IPS DF 4.7 (cell line): Measurements from ENCODE around the gene FAM111A.
A peak's percentile ranks its signal among the peaks of the same experiment; 100 is the strongest.

Source experiments
- DNase-seq: peaks from one replicate; pipeline ENCODE4 v3.0.0-alpha.2; 2013; ENCODE audit warnings: low spot score; ENCODE audit errors: extremely low read depth

FAM111A gene

DNA sequence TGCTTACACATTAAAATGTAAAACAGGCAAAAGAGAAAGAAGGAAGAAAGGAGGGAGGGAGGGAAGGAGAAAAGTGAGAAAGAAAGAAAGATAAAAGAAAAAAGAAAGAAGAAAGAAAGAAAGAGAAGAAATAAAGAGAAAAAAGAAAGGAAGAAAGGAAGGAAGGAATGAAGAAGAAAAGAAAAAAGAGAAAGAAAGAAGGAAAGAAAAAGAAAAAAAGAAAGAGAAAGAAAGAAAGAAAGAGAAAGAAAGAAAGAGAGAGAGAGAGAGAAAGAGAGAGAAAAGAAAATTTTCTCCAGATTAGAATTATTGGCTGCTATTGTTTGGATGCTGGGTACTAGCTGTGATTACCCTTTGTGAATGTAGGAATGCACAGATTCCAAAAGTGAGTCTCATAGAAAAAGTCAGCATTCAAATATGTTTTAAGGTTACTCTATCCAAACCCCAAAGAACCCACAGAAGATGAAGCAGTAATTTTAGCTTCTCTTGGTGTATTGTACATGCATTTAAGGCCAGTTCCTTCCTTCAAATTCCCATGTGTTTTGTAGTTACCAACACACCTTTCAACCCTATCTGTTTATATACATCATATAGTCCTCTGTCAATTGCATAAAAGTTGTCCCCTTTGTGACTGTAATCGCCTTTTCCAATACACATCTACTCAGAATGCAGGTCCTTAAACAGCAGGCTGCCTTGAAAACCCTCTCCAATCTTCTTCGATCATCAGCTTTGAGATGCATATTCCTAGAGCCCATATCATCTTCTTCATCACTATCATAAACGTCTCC, 789 bp upstream of the FAM111A start:
- DNase-seq = no peak

- no peak for DNase-seq
Observed at GRCh38 chr11:59144096-59144495, 1.4 kb downstream of the FAM111A start.

- peak; percentile 64 for DNase-seq
Observed at GRCh38 chr11:59144579-59145345, 2.1 kb downstream of the FAM111A start.

GRCh38 chr11:59145534-59145933, 2.9 kb downstream of the FAM111A start:
- DNase-seq = no peak

DNA sequence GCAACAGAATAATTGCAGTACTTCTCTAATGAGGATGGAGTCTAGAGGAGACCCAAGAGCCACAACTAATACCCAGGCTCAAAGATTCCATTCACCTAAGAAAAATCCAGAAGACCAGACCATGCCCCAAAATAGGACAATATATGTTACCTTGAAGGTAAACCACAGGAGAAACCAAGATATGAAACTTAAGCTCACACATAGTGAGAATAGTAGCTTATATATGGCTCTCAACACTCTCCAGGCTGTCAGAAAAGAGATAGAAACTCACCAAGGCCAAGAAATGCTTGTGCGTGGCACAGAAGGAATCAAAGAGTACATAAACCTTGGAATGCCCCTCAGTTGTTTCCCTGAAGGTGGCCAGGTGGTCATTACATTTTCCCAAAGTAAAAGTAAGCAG, 9.1 kb downstream of the FAM111A start:
- no peak for DNase-seq

GRCh38 chr11:59152312-59152951, 9.8 kb downstream of the FAM111A start:
- no peak for DNase-seq

DNA sequence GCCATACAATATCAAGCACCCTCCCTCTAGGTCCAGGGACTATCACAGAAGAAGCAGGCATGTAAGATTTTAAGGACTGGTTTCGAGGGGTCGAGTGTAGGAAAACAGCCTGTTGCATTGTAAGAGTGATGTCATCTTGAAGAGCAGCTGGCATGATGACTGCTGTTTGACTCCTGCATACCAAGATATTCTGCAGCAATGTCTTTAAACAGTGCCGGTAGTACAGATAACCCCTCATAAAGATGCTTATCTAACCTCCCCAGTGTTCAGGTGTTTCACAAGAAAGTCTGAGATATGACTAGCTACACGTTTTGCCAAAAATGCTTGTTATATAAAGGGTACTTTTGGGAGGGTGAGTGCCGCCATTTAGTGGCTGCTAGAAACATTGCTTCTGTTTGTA, 12.0 kb downstream of the FAM111A start:
- DNase-seq = no peak

GRCh38 chr11:59157433-59157832, 14.8 kb downstream of the FAM111A start:
- no peak for DNase-seq

GRCh38 chr11:59158206-59159068, 15.8 kb downstream of the FAM111A start:
- no peak for DNase-seq

GRCh38 chr11:59164028-59164427, 21.4 kb downstream of the FAM111A start:
- no peak for DNase-seq

DNA sequence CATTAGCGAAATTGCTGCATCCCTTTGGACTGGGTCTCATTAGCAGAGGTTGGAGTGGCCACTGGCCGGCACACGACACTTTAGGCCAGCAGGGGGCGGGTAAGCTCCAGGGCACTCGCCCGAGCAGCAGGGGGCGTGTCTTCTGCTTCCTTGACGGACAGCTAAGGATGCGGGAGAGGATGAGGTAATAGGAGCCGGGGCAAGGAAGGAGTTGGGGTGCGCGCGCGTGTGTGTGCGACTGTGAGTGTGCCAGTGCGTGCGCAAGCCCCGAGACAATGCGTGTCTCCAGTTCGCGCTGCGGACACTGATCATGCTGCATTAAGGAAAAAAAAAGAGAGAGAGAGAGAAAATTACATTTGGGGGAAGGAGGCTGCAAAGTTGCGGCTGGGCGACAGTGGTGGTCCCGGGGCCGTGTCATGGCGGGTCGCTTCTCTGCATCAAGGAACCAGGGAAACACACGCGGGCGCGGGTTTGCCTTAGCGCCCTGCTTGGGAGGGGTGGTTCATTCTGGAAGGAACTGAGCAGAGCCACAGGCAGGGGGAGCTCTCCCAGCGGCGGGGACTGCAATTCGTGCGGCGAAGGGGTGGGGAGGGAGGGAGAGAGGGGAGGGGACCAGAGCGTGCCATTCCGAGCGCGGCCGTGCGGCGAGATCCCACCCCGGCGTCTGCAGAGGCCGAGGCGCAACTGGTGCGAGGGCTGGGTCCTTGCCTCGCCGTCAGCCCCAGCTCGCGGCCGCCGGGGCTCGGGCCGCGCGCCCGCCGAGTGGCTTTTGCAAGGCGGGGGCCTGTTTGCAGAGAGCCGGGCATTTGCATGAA, 29.1 kb downstream of the FAM111A start, which contains the start of gene DTX4:
TSS of gene DTX4 (plus strand) at position 625 of the 815 bp plus-strand sequence. CDS start 464 bp downstream, outside the sequence.
- DNase-seq = no peak

DNA sequence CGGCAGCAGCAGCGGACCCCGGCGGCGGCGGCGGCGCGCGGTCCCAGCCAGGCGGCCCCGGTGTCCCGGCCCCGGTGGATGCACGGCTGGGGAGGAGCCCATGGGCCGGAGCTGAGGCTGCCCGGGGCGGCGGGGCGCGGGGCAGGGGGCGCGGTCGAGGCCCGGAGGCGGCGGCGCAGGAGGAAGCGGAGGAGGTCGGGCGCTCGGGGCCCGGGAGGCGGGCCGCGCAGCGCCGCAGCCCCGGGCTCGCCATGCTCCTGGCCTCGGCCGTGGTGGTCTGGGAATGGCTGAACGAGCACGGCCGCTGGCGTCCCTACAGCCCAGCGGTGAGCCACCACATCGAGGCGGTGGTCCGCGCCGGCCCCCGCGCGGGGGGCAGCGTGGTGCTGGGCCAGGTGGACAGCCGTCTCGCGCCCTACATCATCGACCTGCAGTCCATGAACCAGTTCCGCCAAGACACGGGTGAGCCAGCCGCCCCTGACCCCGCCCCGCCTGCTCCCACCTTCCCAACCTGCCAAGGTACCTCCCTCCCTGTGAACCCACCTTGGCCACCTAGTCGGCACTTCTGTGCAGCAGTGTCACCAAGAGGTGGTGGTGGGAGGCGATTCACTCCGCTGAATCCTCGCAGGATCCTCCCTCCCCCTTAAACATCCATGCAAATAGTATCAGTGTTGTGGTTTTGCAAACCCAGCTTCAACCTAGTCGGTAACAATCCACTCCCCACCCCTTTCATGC, 29.9 kb downstream of the FAM111A start:
- no peak for DNase-seq

DNA sequence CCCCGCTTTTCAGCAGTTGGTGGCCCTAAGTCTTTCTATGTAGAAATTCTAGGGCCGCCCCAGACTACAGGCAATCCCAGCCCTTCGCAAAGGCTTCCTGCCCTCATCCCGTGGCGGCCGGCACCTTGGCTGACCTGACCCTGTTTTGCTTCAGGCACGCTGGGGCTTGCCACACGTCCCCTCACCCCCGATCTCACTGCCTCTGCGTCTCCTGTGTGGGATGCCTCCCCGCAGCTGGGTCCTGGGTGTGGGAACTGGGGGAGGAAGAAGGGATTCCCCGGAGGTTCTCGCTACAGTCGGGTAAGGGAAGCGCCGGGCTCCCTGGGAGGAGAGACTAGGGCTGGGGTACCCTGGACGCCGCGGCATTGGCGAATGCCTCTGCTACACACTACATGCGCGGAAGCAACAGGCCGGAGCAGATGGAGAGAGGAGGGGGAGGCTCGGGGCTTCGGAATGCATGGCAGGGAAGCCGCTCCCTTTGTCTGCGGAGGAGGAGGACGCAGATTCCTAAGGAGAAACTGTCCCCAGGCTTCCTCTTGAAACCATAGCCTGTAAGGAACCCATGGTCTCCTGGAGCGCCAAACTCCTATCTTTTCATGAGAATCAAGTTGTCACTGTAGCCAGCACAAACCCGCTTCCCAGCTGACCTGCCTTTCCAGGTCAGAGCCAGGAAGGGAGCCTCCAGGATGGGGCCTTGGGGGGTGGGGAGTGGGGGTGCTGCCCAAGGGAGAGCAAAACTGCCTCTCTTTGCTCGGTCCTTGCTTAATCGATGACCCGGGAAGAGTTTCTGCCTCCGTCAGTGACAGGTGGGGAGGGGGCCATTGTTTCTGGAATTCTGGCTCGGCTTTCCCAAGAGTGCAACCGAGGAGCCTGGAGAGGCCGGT, 30.7 kb downstream of the FAM111A start:
- DNase-seq = no peak

GRCh38 chr11:59173964-59174663, 31.5 kb downstream of the FAM111A start:
- no peak for DNase-seq

GRCh38 chr11:59174664-59175033, 32.0 kb downstream of the FAM111A start:
- DNase-seq = no peak

DNA sequence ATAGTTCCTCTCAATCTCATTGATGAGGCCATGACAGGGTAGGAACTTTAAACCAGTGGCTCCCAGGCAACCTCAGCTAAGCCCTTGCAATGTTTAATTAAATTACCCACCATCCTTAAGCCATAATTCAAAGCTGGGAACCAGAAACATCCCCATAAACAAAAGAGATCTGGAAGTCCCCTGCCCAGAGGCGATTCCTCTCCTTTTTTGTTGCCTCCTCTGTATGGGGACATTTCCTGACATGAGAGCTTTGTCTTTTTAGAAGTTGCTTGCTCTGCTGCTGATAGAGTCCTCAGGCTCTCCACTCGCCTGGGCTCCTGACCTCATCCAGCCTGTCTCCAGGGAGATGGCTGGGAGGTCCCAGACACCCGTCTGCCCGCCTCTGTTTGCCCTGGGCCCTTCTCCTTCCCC, 32.4 kb downstream of the FAM111A start:
- DNase-seq = no peak

DNA sequence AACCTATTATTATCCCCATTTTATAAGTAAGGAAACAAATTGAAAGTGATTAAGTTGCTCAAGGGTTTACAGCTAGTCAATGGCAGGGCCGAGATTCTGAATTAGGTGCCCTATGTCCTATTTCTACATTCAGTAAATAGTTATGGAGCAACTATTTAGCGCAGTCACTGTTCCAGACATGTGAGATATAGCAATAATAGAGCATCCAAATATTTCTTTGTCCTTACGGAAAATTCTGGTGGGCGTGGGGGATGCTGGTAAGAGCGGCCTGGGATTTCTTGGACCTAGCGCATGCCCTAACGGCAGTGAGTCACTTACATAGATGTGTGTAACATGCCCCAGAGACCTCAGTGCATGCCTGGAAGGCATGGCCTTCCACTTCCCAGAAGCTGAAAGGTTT, 33.7 kb downstream of the FAM111A start:
- DNase-seq = no peak

GRCh38 chr11:59178402-59178801, 35.7 kb downstream of the FAM111A start:
- DNase-seq = no peak
